ENCODE measurements around the gene TREH. TPM values are rescaled to one million over a fixed set of nuclear protein-coding genes. Genes with fewer than 3 reads are reported as not detected.
A peak's percentile ranks its signal among the peaks of the same experiment; 100 is the strongest.

Gene TREH
- polyA plus RNA-seq, 1 of the 3 experiments (the other 2 are of a cell fraction): not detected

- TF ChIP-seq REST (IDR thresholded peaks at IDR 0.05; ENCODE audit: low read depth, low read length) (no peak), PBX3 (IDR thresholded peaks at IDR 0.05) (no peak)
These were observed 36.1 kb downstream of the TREH start (continued) for GRCh38 chr11:118643142-118643994.

DNA sequence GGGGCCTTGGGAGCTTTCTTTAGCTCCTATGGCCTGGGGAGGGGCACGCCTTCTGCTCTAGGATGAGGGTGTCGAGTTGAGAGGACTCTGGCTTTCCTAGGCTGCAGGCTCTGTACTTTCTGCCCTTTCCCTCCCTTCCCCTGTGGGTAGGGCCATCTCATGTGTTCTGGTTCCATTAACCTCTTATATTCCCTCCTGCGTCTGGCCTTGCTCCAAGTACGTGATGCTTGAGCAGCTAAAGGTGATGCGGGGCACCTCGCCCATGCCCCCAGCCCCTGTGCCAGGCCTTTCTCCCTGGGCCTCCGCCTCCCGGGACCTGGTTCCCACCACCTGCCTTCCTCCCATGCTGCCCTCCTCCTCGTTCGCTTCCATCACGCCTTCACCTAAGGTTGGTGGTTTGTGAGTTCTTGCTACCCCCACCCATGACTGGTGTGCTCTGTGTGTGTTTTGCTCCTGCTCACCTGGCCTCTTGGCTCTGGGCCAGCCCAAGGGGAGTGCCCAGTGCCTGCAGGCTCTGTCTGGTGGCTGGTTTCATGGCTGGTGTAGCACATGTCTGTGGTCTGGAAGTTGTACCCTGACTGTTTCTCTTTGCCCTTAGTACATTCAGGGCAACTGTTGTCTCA is 37.9 kb downstream of the TREH start:
- Histone ChIP-seq H3F3A (replicated peaks; ENCODE audit: insufficient read depth) (peaks cover 4% of the 10 kb centered on the region), H3K4me2 (no peak overlapping the region), H3K4me3 (ENCODE audit: low read depth in 2 of 2, low read length in 1 of 2) (no peak overlapping the region), H3K27ac (ENCODE audit: low read depth in 2 of 2, low read length in 1 of 2) (peak overlapping the region in 1 of 2 experiments; percentile 77; a peak in 2 of 4 replicates), H3K27me3 (ENCODE audit: insufficient read depth) (no peaks in the 10 kb centered on the region), H4K20me1 (ENCODE audit: insufficient read depth) (peaks cover 30% of the 10 kb centered on the region; the same call in 1 of the 2 replicates), H3K79me2 (ENCODE audit: insufficient read depth) (peaks cover 32% of the 10 kb centered on the region; the same call in 1 of the 2 replicates), H3K36me3 (replicated peaks in 1 of 2; ENCODE audit: control insufficient read depth in 1 of 2, insufficient read depth in 2 of 2, low read length in 1 of 2) (peaks cover 66 to 87% of the 10 kb centered on the region in 2 experiments), H3K4me1 (ENCODE audit: control insufficient read depth in 1 of 2, insufficient read depth in 2 of 2, low read depth in 1 of 2, low read length in 1 of 2) (peaks cover 0 to 36% of the 10 kb centered on the region in 2 experiments; a peak in 2 of 4 replicates), H3K9me2 (no peaks in the 10 kb centered on the region), H3K9ac (no peak overlapping the region), H2AFZ (ENCODE audit: low read depth) (no peak overlapping the region), H3K9me3 (no peaks in the 10 kb centered on the region)
- POLR2A ChIA-PET: interaction anchor here (1.1 kb wide), 1 partner anchor 50 kb away, joined by 3 read pairs; no protein-coding TSS in a partner anchor
- TF ChIP-seq EP300 (IDR thresholded peaks at IDR 0.05; ENCODE audit: borderline replicate concordance in 1 of 2, low read depth in 1 of 2, low read length in 1 of 2): no peak
- peak; percentile 58 for TF ChIP-seq MXI1 (IDR thresholded peaks at IDR 0.05; ENCODE audit: low read depth, low read length)
- peak; percentile 54 for DNase-seq
- CTCF ChIA-PET: interaction anchor here (1.2 to 6.3 kb wide), 9 partner anchors 9 to 49 kb away, joined by 3 to 44 read pairs (median 7); partner anchors contain the start of gene PHLDB1
- 90% methylated on average over 11 of the region's 11 CpGs for WGBS (ENCODE audit: low lambda C conversion rate)

Data from SK-N-SH (cell line).